ENCODE measurements around the gene EML4.

EML4 gene

GRCh38 chr2:42324949-42325348 lies 155.8 kb downstream of the EML4 start:
- Histone ChIP-seq H3K79me2 (ENCODE audit: insufficient read depth, low read length) (no peaks in the 10 kb centered on the region), H3F3A (ENCODE audit: low read depth) (no peaks in the 10 kb centered on the region), H3K9ac (ENCODE audit: low read depth, low read length, poor library complexity, severe bottlenecking) (no peak overlapping the region), H3K4me2 (ENCODE audit: low read depth, low read length, poor library complexity, severe bottlenecking) (no peak overlapping the region), H3K9me3 (ENCODE audit: insufficient read depth, low read depth, low read length) (no peaks in the 10 kb centered on the region), H3K36me3 (ENCODE audit: insufficient read depth, low read length) (peaks cover 15% of the 10 kb centered on the region; the same call in 1 of the 2 replicates), H3K4me3 (ENCODE audit: low read length, poor library complexity, severe bottlenecking) (no peak overlapping the region), H3K4me1 (ENCODE audit: insufficient read depth, low read length, poor library complexity, severe bottlenecking) (no peaks in the 10 kb centered on the region), H3K9me2 (replicated peaks; ENCODE audit: low read depth, low read length) (no peaks in the 10 kb centered on the region), H4K20me1 (ENCODE audit: insufficient read depth, low read length, poor library complexity, severe bottlenecking) (no peaks in the 10 kb centered on the region), H2AFZ (ENCODE audit: low read length) (no peak overlapping the region), H3K27me3 (ENCODE audit: insufficient read depth, low read length, poor library complexity, severe bottlenecking) (no peaks in the 10 kb centered on the region)
- TF ChIP-seq CTCF (conservative IDR thresholded peaks at IDR 0.05; ENCODE audit: low read length) (no peak), EZH2phosphoT487 (IDR thresholded peaks at IDR 0.05; ENCODE audit: borderline replicate concordance) (no peak)

GRCh38 chr2:42325609-42326008 lies 156.5 kb downstream of the EML4 start:
- Histone ChIP-seq H3K4me3 (ENCODE audit: low read length, poor library complexity, severe bottlenecking) (no peak overlapping the region), H3K79me2 (ENCODE audit: insufficient read depth, low read length) (no peaks in the 10 kb centered on the region), H3K4me1 (ENCODE audit: insufficient read depth, low read length, poor library complexity, severe bottlenecking) (no peaks in the 10 kb centered on the region), H3K4me2 (ENCODE audit: low read depth, low read length, poor library complexity, severe bottlenecking) (no peak overlapping the region), H3K9me3 (ENCODE audit: insufficient read depth, low read depth, low read length) (no peaks in the 10 kb centered on the region), H2AFZ (ENCODE audit: low read length) (no peak overlapping the region), H4K20me1 (ENCODE audit: insufficient read depth, low read length, poor library complexity, severe bottlenecking) (no peaks in the 10 kb centered on the region), H3K9ac (ENCODE audit: low read depth, low read length, poor library complexity, severe bottlenecking) (no peak overlapping the region), H3K27me3 (ENCODE audit: insufficient read depth, low read length, poor library complexity, severe bottlenecking) (no peaks in the 10 kb centered on the region), H3F3A (ENCODE audit: low read depth) (no peaks in the 10 kb centered on the region), H3K36me3 (ENCODE audit: insufficient read depth, low read length) (peaks cover 20% of the 10 kb centered on the region; the same call in 1 of the 2 replicates), H3K9me2 (replicated peaks; ENCODE audit: low read depth, low read length) (no peaks in the 10 kb centered on the region)
- no peak for TF ChIP-seq CTCF (conservative IDR thresholded peaks at IDR 0.05; ENCODE audit: low read length)

- H3K9ac ChIP-seq (ENCODE audit: low read depth, low read length, poor library complexity, severe bottlenecking) = no peak overlapping the region
- H3F3A ChIP-seq (ENCODE audit: low read depth) = no peaks in the 10 kb centered on the region
- no peaks in the 10 kb centered on the region for H3K4me1 ChIP-seq (ENCODE audit: insufficient read depth, low read length, poor library complexity, severe bottlenecking)
- TF ChIP-seq EZH2phosphoT487 (IDR thresholded peaks at IDR 0.05; ENCODE audit: borderline replicate concordance) = no peak
- no peak for TF ChIP-seq CTCF (conservative IDR thresholded peaks at IDR 0.05; ENCODE audit: low read length)
- no peak overlapping the region for H2AFZ ChIP-seq (ENCODE audit: low read length)
- no peaks in the 10 kb centered on the region for H3K27me3 ChIP-seq (ENCODE audit: insufficient read depth, low read length, poor library complexity, severe bottlenecking)
- peaks cover 32% of the 10 kb centered on the region; the same call in 1 of the 2 replicates for H3K36me3 ChIP-seq (ENCODE audit: insufficient read depth, low read length)
- H3K9me3 ChIP-seq (ENCODE audit: insufficient read depth, low read depth, low read length) = no peaks in the 10 kb centered on the region
- no peak overlapping the region for H3K4me3 ChIP-seq (ENCODE audit: low read length, poor library complexity, severe bottlenecking)
- no peaks in the 10 kb centered on the region for H4K20me1 ChIP-seq (ENCODE audit: insufficient read depth, low read length, poor library complexity, severe bottlenecking)
- no peaks in the 10 kb centered on the region for H3K79me2 ChIP-seq (ENCODE audit: insufficient read depth, low read length)
- no peak overlapping the region for H3K4me2 ChIP-seq (ENCODE audit: low read depth, low read length, poor library complexity, severe bottlenecking)
- no peaks in the 10 kb centered on the region for H3K9me2 ChIP-seq (replicated peaks; ENCODE audit: low read depth, low read length)
These were observed 158.0 kb downstream of the EML4 start for GRCh38 chr2:42327125-42327524.
